H1 (cell line): Measurements from ENCODE around the gene CDH18. TPM values are rescaled to one million over a fixed set of nuclear protein-coding genes. Genes with fewer than 3 reads are reported as not detected.
A peak's percentile ranks its signal among the peaks of the same experiment; 100 is the strongest.

ENCODE experiments used
- CTCF ChIA-PET: fragments of 300-600 bp; sonication (Branson Sonifier 250); formaldehyde crosslinking; loops from one replicate; lab custom pipeline; 2021; ENCODE audit not compliant: partially characterized antibody; lab: Charles Lee
- POLR2A ChIA-PET: fragments of 300-600 bp; sonication (Branson Sonifier 250); formaldehyde crosslinking; loops from one replicate; lab custom pipeline; 2021; ENCODE audit warnings: inconsistent platforms; ENCODE audit not compliant: partially characterized antibody; lab: Charles Lee
- DNase-seq, 2 experiments: peaks; one replicate each; pipeline versions ENCODE4 v3.0.0 to v3.0.0-alpha.2; 2010 to 2022; ENCODE audit warnings: low spot score in 2 of 2, low read depth in 1 of 2, mixed read lengths in 1 of 2
- FAIRE-seq: peaks from 2 replicates; lab custom pipeline; 2011; peaks lifted over from hg19 to GRCh38; lab: Jason Lieb, UNC
- H2AFZ ChIP-seq: 2 replicates; pipeline ENCODE4 v1.8.1; 2012; ENCODE audit warnings: low read length, inconsistent platforms
- H2AK5ac ChIP-seq: 2 replicates; pipeline ENCODE4 v1.6.1; 2013; ENCODE audit warnings: low read depth, low read length
- H2BK120ac ChIP-seq: replicated peaks from 2 replicates; pipeline ENCODE3; 2013; ENCODE audit warnings: low read depth, low read length, inconsistent platforms
- H2BK12ac ChIP-seq: 2 replicates; pipeline ENCODE4 v1.6.1; 2013; ENCODE audit warnings: low read depth, low read length
- H2BK15ac ChIP-seq: 2 replicates; pipeline ENCODE4 v1.6.1; 2013; ENCODE audit warnings: low read length
- H2BK20ac ChIP-seq: 2 replicates; pipeline ENCODE4 v1.6.1; 2013; ENCODE audit warnings: low read length
- H2BK5ac ChIP-seq: 2 replicates; pipeline ENCODE4 v1.6.1; 2013; ENCODE audit warnings: low read depth, low read length
- H3K14ac ChIP-seq: 2 replicates; pipeline ENCODE4 v1.6.1; 2013; ENCODE audit warnings: inconsistent platforms; ENCODE audit not compliant: insufficient read length
- H3K18ac ChIP-seq: 2 replicates; pipeline ENCODE4 v1.6.1; 2013; ENCODE audit warnings: low read length; ENCODE audit errors: extremely low read depth
- H3K23ac ChIP-seq: 2 replicates; pipeline ENCODE4 v1.6.1; 2013; ENCODE audit warnings: inconsistent platforms; ENCODE audit not compliant: insufficient read length
- H3K23me2 ChIP-seq: 2 replicates; pipeline ENCODE4 v1.6.1; 2013; ENCODE audit warnings: low read depth, low read length
- H3K27ac ChIP-seq: 2 replicates; pipeline ENCODE4 v1.6.1; 2011; ENCODE audit warnings: low read depth, low read length, inconsistent platforms
- H3K27me3 ChIP-seq, 4 experiments: replicated peaks in 1 of 4; 1 replicate in 1 of 4; 2 replicates in 3 of 4; pipeline versions ENCODE4 v1.6.1 to v1.8.1; 2011 to 2013; ENCODE audit warnings: low read length in 3 of 4, mild to moderate bottlenecking in 3 of 4, inconsistent platforms in 2 of 4, mixed read lengths in 2 of 4, moderate library complexity in 1 of 4; ENCODE audit not compliant: control insufficient read depth in 3 of 4, insufficient read depth in 3 of 4; ENCODE audit errors: extremely low read depth in 1 of 4
- H3K36me3 ChIP-seq, 4 experiments: 2 replicates each; pipeline versions ENCODE4 v1.6.1 to v1.8.1; 2011 to 2013; ENCODE audit warnings: mild to moderate bottlenecking in 4 of 4, low read length in 3 of 4, moderate library complexity in 2 of 4, control low read depth in 1 of 4, inconsistent platforms in 1 of 4; ENCODE audit not compliant: insufficient read depth in 4 of 4, control insufficient read depth in 2 of 4
- H3K4ac ChIP-seq: replicated peaks from 2 replicates; pipeline ENCODE3; 2013; ENCODE audit warnings: low read length, low read depth, mixed read lengths, inconsistent platforms; ENCODE audit not compliant: insufficient read length
- H3K4me1 ChIP-seq, 4 experiments: replicated peaks in 1 of 4; 1 replicate in 1 of 4; 2 replicates in 3 of 4; pipeline versions ENCODE4 v1.6.1 to v1.8.1; 2011 to 2013; ENCODE audit warnings: low read length in 3 of 4, inconsistent platforms in 2 of 4, mixed read lengths in 1 of 4; ENCODE audit not compliant: insufficient read depth in 4 of 4, control insufficient read depth in 3 of 4
- H3K4me2 ChIP-seq, 2 experiments: 2 replicates each; pipeline versions ENCODE4 v1.6.1 to v1.8.1; 2011 to 2013; ENCODE audit warnings: low read depth in 2 of 2, low read length in 2 of 2, control low read depth in 1 of 2, inconsistent platforms in 1 of 2, mild to moderate bottlenecking in 1 of 2; ENCODE audit not compliant: insufficient read depth in 1 of 2
- H3K4me3 ChIP-seq, 4 experiments: fragments of 200-600, 300-600 bp in 1 of 4; sonication (generic), shearing (Covaris generic), sonication (Bioruptor Twin) in 1 of 4; 2 replicates each; pipeline versions ENCODE4 v1.5.1 to v1.8.1; 2011 to 2016; ENCODE audit warnings: low read length in 4 of 4, low read depth in 3 of 4, control low read depth in 2 of 4, inconsistent platforms in 2 of 4, mild to moderate bottlenecking in 2 of 4, mixed read lengths in 1 of 4, moderate library complexity in 1 of 4; ENCODE audit not compliant: insufficient read depth in 2 of 4; ENCODE audit errors: extremely low read depth in 1 of 4
- H3K56ac ChIP-seq: replicated peaks from 2 replicates; pipeline ENCODE3; 2013; ENCODE audit warnings: low read depth, mild to moderate bottlenecking, mixed read lengths, low read length, inconsistent platforms; ENCODE audit not compliant: insufficient read length
- H3K79me1 ChIP-seq: 2 replicates; pipeline ENCODE4 v1.6.1; 2013; ENCODE audit warnings: low read depth, low read length, control low read depth
- H3K79me2 ChIP-seq, 2 experiments: 2 replicates each; pipeline versions ENCODE4 v1.6.1 to v1.8.1; 2012 to 2013; ENCODE audit warnings: low read length in 2 of 2, mild to moderate bottlenecking in 2 of 2, inconsistent platforms in 1 of 2; ENCODE audit not compliant: insufficient read depth in 2 of 2, control insufficient read depth in 1 of 2
- H3K9ac ChIP-seq, 4 experiments: replicated peaks in 1 of 4; 1 replicate in 1 of 4; 2 replicates in 3 of 4; pipeline versions ENCODE4 v1.6.1 to v1.8.1; 2011 to 2013; ENCODE audit warnings: low read depth in 3 of 4, low read length in 3 of 4, control low read depth in 2 of 4, mild to moderate bottlenecking in 2 of 4, moderate library complexity in 2 of 4, inconsistent platforms in 1 of 4; ENCODE audit errors: extremely low read depth in 1 of 4
- H3K9me3 ChIP-seq, 2 experiments: 2 replicates each; pipeline versions ENCODE4 v1.6.1 to v1.8.1; 2012 to 2013; ENCODE audit warnings: mild to moderate bottlenecking in 2 of 2, moderate library complexity in 2 of 2, control low read depth in 1 of 2, inconsistent platforms in 1 of 2, low read depth in 1 of 2, low read length in 1 of 2, mixed read lengths in 1 of 2; ENCODE audit not compliant: insufficient read depth in 2 of 2
- H4K20me1 ChIP-seq, 2 experiments: replicated peaks in 1 of 2; 2 replicates each; pipeline versions ENCODE3 to v1.8.1; 2011 to 2013; ENCODE audit warnings: inconsistent platforms in 2 of 2, low read length in 2 of 2, mild to moderate bottlenecking in 1 of 2; ENCODE audit not compliant: insufficient read depth in 2 of 2, control insufficient read depth in 1 of 2
- H4K5ac ChIP-seq: 2 replicates; pipeline ENCODE4 v1.6.1; 2013; ENCODE audit warnings: low read length, low read depth, mixed read lengths, inconsistent platforms; ENCODE audit not compliant: insufficient read length
- H4K8ac ChIP-seq: 2 replicates; pipeline ENCODE4 v1.8.0; 2013; ENCODE audit warnings: mild to moderate bottlenecking, moderate library complexity, low read length, inconsistent platforms; ENCODE audit not compliant: insufficient read depth; ENCODE audit errors: extremely low read depth
- H4K91ac ChIP-seq: replicated peaks from 2 replicates; pipeline ENCODE3; 2013; ENCODE audit warnings: low read length, mixed read lengths, inconsistent platforms; ENCODE audit not compliant: insufficient read length
- CREB1 ChIP-seq: IDR thresholded peaks from 2 replicates; pipeline ENCODE4 v1.6.1; 2012; ENCODE audit warnings: inconsistent platforms
- TAF1 ChIP-seq: IDR thresholded peaks from 2 replicates; pipeline ENCODE4 v1.6.1; 2011; ENCODE audit warnings: mild to moderate bottlenecking, low read depth, low read length
- WGBS, 2 experiments: shearing (Covaris generic) in 1 of 2; methylation state at CpG; one replicate each; pipeline versions ENCODE4 v1.1.6 to v1.1.7; 2013 to 2015; ENCODE audit warnings: low lambda C conversion rate in 2 of 2, mixed read lengths in 2 of 2, inconsistent platforms in 1 of 2, low coverage in 1 of 2, missing lambda C conversion rate in 1 of 2; ENCODE audit not compliant: insufficient replicate concordance in 2 of 2, insufficient coverage in 1 of 2, insufficient read length in 1 of 2; ENCODE audit errors: extremely low coverage in 1 of 2, missing lambda C conversion rate in 1 of 2; 5-methylcytosine and 5-hydroxymethylcytosine counted together
- polyA plus RNA-seq, 7 experiments: library from polyadenylated mRNA; depleted of rRNA in 3 of 7; stranded (reverse) in 5 of 7; unstranded in 2 of 7; fragments of >200 nt in 5 of 7; fragments of 200-250 nt in 2 of 7; gene quantifications; 1 replicate in 5 of 7; 2 replicates in 1 of 7; 4 replicates in 1 of 7; pipeline versions ENCODE4 v1.2.1 to v1.2.3, GENCODE V29; 2011 to 2013; ENCODE audit warnings: missing spikeins in 2 of 7, mixed read lengths in 2 of 7
- total RNA-seq: library from RNA; stranded (reverse); fragmentation: NEBNext Ultra II Directional; extraction: Animal tissue kit (Norgen Biotek cat#: 25700); gene quantifications from 2 replicates; pipeline ENCODE4 v1.2.1, GENCODE V29; 2021
- TF ChIP-seq, protein P1 (sequence below): IDR thresholded peaks from 2 replicates; pipeline ENCODE4 v1.6.1; 2011; ENCODE audit warnings: low read depth, mild to moderate bottlenecking, low read length; ENCODE audit not compliant: insufficient read depth

The CDH18 gene
- total and polyA plus RNA-seq, 2 of the 8 experiments (the other 6 are each of a cell fraction or from before 2014, with no cell fraction given) = 0.30 to 0.32 TPM

DNA sequence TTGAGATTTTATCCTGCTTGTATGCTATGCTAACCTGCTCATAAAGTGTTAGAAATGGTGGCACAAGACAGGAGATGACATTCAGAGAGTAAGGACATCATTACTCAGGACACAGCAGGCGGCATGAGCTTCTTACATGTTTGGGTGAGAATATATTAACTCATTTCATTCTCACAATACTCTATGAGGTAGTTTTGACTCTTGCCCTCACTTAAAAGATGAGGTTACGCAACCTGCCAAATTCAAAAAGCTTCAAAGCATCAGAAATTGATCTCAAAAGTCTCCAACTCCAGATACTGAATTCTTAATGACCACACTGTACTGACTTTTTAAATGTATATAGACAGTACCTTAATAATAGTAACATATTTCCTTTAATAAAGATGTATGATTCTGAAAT is 60.8 kb downstream of the CDH18 start:
- ChIA-PET CTCF (no interaction called here), POLR2A (no interaction called here)
- Histone ChIP-seq H3K9ac (no peak overlapping the region), H2BK120ac (peak overlapping the region; percentile 31), H2AFZ (no peak overlapping the region), H3K14ac (no peak overlapping the region), H3K56ac (no peak overlapping the region), H2BK12ac (no peak overlapping the region), H2AK5ac (no peak overlapping the region), H4K20me1 (no peaks in the 10 kb centered on the region), H3K27me3 (no peaks in the 10 kb centered on the region), H3K4me1 (peaks cover 0 to 15% (median 6%) of the 10 kb centered on the region in 4 experiments; a peak in 2 of 7 replicates), H4K5ac (no peak overlapping the region), H3K79me2 (no peaks in the 10 kb centered on the region), H4K8ac (no peak overlapping the region), H3K36me3 (no peaks in the 10 kb centered on the region), H3K4ac (no peak overlapping the region), H3K9me3 (no peaks in the 10 kb centered on the region), H3K23me2 (no peaks in the 10 kb centered on the region), H3K18ac (no peak overlapping the region), H3K27ac (no peak overlapping the region), H2BK5ac (no peak overlapping the region), H4K91ac (no peak overlapping the region), H3K23ac (no peak overlapping the region), H2BK20ac (0 out of 2 replicates have a peak overlapping the region, but pooled peaks have one; percentile 68), H3K79me1 (no peaks in the 10 kb centered on the region), H2BK15ac (no peak overlapping the region), H3K4me3 (no peak overlapping the region), H3K4me2 (0 out of 4 replicates have a peak overlapping the region, but pooled peaks of 1 of the 2 experiments have one; percentile 4)
- no peak for DNase-seq
- no peak for FAIRE-seq
- 43% methylated on average over 2 of the region's 2 CpGs; no CpG with 5 or more reads in 1 of the 2 experiments for WGBS, 2 experiments
- TF ChIP-seq, protein P1, sequence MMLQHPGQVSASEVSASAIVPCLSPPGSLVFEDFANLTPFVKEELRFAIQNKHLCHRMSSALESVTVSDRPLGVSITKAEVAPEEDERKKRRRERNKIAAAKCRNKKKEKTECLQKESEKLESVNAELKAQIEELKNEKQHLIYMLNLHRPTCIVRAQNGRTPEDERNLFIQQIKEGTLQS = no peak
- no peak for TF ChIP-seq TAF1
- no peak for TF ChIP-seq CREB1
